ENCODE results near the gene ANP32E. TPM values are rescaled to one million over a fixed set of nuclear protein-coding genes. Genes with fewer than 3 reads are reported as not detected.
"Not testable (repeated sequence)": the region's sequence is repeated elsewhere in the genome, so short reads cannot be mapped to it uniquely, and the experiment has no call there.

The ANP32E gene
- total RNA-seq, 1 donor: 13.8 TPM

GRCh38 chr1:150234566-150235293 lies 1.2 kb downstream of the ANP32E start:
- H3K4me3 ChIP-seq (ENCODE audit: insufficient read depth, low read length): peak overlapping the region; percentile 72
- H3K4me1 ChIP-seq (ENCODE audit: insufficient read depth, low read length): peaks cover 16% of the 10 kb centered on the region
- H3K36me3 ChIP-seq (ENCODE audit: insufficient read depth, low read length): peaks cover 5% of the 10 kb centered on the region
- no peaks in the 10 kb centered on the region for H4K20me1 ChIP-seq (ENCODE audit: insufficient read depth, low read length)
- peak overlapping the region; percentile 99 for H3K4me2 ChIP-seq (ENCODE audit: insufficient read depth, low read length)
- DNase-seq (ENCODE audit: insufficient read length, low spot score, missing footprints): peak; percentile 92
- no peaks in the 10 kb centered on the region for H3K9me3 ChIP-seq (ENCODE audit: low read depth, low read length)
- H3K27me3 ChIP-seq (ENCODE audit: insufficient read depth, low read length): no peaks in the 10 kb centered on the region
- H3K27ac ChIP-seq (ENCODE audit: low read depth, low read length): peak overlapping the region; percentile 60
- peaks cover 43% of the 10 kb centered on the region for H3K79me2 ChIP-seq (ENCODE audit: insufficient read depth, low read length)
- H2AFZ ChIP-seq (ENCODE audit: low read length): peak overlapping the region; percentile 87
- no peak for TF ChIP-seq CTCF (IDR thresholded peaks at IDR 0.05; ENCODE audit: extremely low read depth, low read depth, low read length)

- Histone ChIP-seq H3K4me3 (ENCODE audit: insufficient read depth, low read length) (peak overlapping the region; percentile 72), H3K4me2 (ENCODE audit: insufficient read depth, low read length) (peak overlapping the region; percentile 99), H3K9me3 (ENCODE audit: low read depth, low read length) (no peaks in the 10 kb centered on the region), H3K36me3 (ENCODE audit: insufficient read depth, low read length) (peaks cover 6% of the 10 kb centered on the region), H3K27me3 (ENCODE audit: insufficient read depth, low read length) (no peaks in the 10 kb centered on the region), H4K20me1 (ENCODE audit: insufficient read depth, low read length) (no peaks in the 10 kb centered on the region), H3K4me1 (ENCODE audit: insufficient read depth, low read length) (peaks cover 16% of the 10 kb centered on the region), H3K27ac (ENCODE audit: low read depth, low read length) (peak overlapping the region; percentile 60), H2AFZ (ENCODE audit: low read length) (peak overlapping the region; percentile 87), H3K79me2 (ENCODE audit: insufficient read depth, low read length) (peaks cover 43% of the 10 kb centered on the region)
- no peak for DNase-seq (ENCODE audit: insufficient read length, low spot score, missing footprints)
- TF ChIP-seq CTCF (IDR thresholded peaks at IDR 0.05; ENCODE audit: extremely low read depth, low read depth, low read length): no peak
Measured at GRCh38 chr1:150234309-150234565, 1.7 kb downstream of the ANP32E start.

- peak overlapping the region; percentile 60 for H3K27ac ChIP-seq (ENCODE audit: low read depth, low read length)
- H3K27me3 ChIP-seq (ENCODE audit: insufficient read depth, low read length): no peaks in the 10 kb centered on the region
- peaks cover 16% of the 10 kb centered on the region for H3K4me1 ChIP-seq (ENCODE audit: insufficient read depth, low read length)
- TF ChIP-seq CTCF (IDR thresholded peaks at IDR 0.05; ENCODE audit: extremely low read depth, low read depth, low read length): no peak
- no peaks in the 10 kb centered on the region for H3K9me3 ChIP-seq (ENCODE audit: low read depth, low read length)
- H2AFZ ChIP-seq (ENCODE audit: low read length): peak overlapping the region; percentile 56
- peak overlapping the region; percentile 72 for H3K4me3 ChIP-seq (ENCODE audit: insufficient read depth, low read length)
- H4K20me1 ChIP-seq (ENCODE audit: insufficient read depth, low read length): no peaks in the 10 kb centered on the region
- DNase-seq (ENCODE audit: insufficient read length, low spot score, missing footprints): peak; percentile 61
- H3K4me2 ChIP-seq (ENCODE audit: insufficient read depth, low read length): peak overlapping the region; percentile 99
- peaks cover 10% of the 10 kb centered on the region for H3K36me3 ChIP-seq (ENCODE audit: insufficient read depth, low read length)
- H3K79me2 ChIP-seq (ENCODE audit: insufficient read depth, low read length): peaks cover 43% of the 10 kb centered on the region
Measured at GRCh38 chr1:150233359-150234308, 2.3 kb downstream of the ANP32E start.

- H2AFZ ChIP-seq (ENCODE audit: low read length); DNase-seq (ENCODE audit: insufficient read length, low spot score, missing footprints); H3K4me3 ChIP-seq (ENCODE audit: insufficient read depth, low read length); H3K36me3 ChIP-seq (ENCODE audit: insufficient read depth, low read length); H4K20me1 ChIP-seq (ENCODE audit: insufficient read depth, low read length); H3K27me3 ChIP-seq (ENCODE audit: insufficient read depth, low read length); H3K9me3 ChIP-seq (ENCODE audit: low read depth, low read length): not testable (repeated sequence)
- peaks cover 43% of the 10 kb centered on the region for H3K79me2 ChIP-seq (ENCODE audit: insufficient read depth, low read length)
- H3K27ac ChIP-seq (ENCODE audit: low read depth, low read length): peak overlapping the region; percentile 60
- peaks cover 16% of the 10 kb centered on the region for H3K4me1 ChIP-seq (ENCODE audit: insufficient read depth, low read length)
- peak overlapping the region; percentile 99 for H3K4me2 ChIP-seq (ENCODE audit: insufficient read depth, low read length)
Measured at GRCh38 chr1:150232921-150233320, 3.0 kb downstream of the ANP32E start.

- peaks cover 25% of the 10 kb centered on the region for H3K79me2 ChIP-seq (ENCODE audit: insufficient read depth, low read length)
- not testable (repeated sequence) for H3K27me3 ChIP-seq (ENCODE audit: insufficient read depth, low read length); H2AFZ ChIP-seq (ENCODE audit: low read length); H3K4me1 ChIP-seq (ENCODE audit: insufficient read depth, low read length); DNase-seq (ENCODE audit: insufficient read length, low spot score, missing footprints); H3K4me2 ChIP-seq (ENCODE audit: insufficient read depth, low read length); H3K4me3 ChIP-seq (ENCODE audit: insufficient read depth, low read length); H4K20me1 ChIP-seq (ENCODE audit: insufficient read depth, low read length); H3K9me3 ChIP-seq (ENCODE audit: low read depth, low read length); H3K27ac ChIP-seq (ENCODE audit: low read depth, low read length)
- H3K36me3 ChIP-seq (ENCODE audit: insufficient read depth, low read length): peaks cover 38% of the 10 kb centered on the region
Measured at GRCh38 chr1:150228246-150228645, 7.7 kb downstream of the ANP32E start.

Data from osteoblast (primary cell).